ENCODE results near the gene BRSK1.
A peak's percentile ranks its signal among the peaks of the same experiment; 100 is the strongest.

Gene BRSK1

GRCh38 chr19:55275851-55276719, 7.7 kb upstream of the BRSK1 start:
- DNase-seq: no peak

DNA sequence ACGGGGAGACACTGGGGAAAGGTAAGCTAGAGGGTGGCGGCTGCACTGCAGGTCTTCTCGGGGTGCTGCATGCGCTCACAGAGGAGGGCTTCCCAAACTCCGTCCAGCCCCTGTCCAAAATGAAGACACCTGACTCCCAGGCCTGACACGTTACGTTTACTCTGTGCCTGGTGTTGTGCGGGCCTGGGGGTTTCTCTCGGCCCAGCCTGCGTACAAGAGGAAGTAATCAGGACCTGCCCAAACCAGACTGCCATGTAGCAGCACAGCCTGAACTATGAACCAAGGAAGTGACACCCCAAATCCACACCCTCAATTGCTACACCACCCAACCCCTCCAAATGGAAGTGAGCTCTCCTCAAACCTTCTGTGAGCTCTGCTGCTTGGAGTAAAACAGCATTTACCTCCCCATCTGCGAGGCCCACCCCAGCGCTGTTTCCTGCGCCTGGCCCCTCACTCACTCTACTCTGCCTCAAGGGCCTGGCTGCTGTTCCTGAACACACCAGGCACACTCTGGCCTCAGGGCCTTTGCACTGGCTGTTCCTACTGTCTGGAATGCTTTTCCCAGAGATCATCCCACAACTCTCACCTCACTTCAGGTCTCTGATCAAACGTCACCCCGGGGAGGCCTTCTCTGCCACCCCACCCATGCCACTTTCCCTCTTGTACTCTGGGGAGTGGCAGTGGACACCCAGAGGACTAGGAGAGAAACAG, 6.9 kb upstream of the BRSK1 start:
- no peak for DNase-seq

DNA sequence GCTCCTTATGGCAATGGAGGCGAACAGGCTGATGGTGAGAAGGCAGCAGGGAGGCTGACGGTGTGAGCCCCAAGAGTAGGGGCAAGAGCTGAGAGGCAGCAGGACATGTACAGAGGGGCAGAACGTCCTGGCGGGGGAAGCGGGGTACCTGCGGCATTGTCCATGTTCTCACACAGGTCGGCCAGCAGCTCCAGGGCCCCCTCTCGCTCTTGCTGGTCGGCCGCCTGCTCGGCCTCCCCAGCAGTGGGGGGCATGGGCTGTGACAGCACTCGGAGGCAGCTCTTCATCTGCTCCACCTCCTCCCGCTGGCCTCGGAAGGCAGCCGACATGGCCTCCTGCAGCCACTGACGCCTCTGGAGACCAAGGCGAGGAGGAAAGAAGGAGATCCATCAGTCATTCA, 6.3 kb upstream of the BRSK1 start:
- no peak for DNase-seq

- no peak for DNase-seq
Observed at GRCh38 chr19:55278391-55279135, 5.2 kb upstream of the BRSK1 start.

DNA sequence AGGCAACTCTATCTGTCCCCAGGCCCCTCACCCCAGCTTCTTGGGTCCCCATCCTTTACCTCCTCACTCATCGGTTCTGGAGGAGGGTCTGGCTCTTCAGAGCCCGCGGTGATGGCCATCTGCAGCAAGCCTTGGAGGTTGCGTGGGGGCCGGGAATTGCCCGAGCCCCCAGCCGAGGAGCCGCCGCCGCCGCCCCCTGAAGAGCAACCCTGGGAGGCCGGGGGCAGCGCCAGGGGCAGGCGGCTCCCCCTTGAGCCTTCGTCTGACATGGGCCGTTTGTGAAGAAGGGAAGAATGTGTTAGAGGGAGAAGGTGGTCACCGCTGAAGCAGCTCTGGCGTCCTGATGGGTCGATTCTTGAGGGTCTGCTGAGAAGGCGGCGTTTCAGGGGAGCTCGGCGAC, 4.5 kb upstream of the BRSK1 start:
- no peak for DNase-seq

- peak; percentile 98 for DNase-seq
Observed at GRCh38 chr19:55279770-55280643, 3.8 kb upstream of the BRSK1 start, which contains the start of gene HSPBP1. HSPBP1 (minus strand) TSS chr19:55280110; CDS start chr19:55279608, 502 bp downstream.

- DNase-seq: peak; percentile 57
Observed at GRCh38 chr19:55284405-55285058, 735 bp downstream of the BRSK1 start.

GRCh38 chr19:55285229-55285890, 1.6 kb downstream of the BRSK1 start:
- no peak for DNase-seq

DNA sequence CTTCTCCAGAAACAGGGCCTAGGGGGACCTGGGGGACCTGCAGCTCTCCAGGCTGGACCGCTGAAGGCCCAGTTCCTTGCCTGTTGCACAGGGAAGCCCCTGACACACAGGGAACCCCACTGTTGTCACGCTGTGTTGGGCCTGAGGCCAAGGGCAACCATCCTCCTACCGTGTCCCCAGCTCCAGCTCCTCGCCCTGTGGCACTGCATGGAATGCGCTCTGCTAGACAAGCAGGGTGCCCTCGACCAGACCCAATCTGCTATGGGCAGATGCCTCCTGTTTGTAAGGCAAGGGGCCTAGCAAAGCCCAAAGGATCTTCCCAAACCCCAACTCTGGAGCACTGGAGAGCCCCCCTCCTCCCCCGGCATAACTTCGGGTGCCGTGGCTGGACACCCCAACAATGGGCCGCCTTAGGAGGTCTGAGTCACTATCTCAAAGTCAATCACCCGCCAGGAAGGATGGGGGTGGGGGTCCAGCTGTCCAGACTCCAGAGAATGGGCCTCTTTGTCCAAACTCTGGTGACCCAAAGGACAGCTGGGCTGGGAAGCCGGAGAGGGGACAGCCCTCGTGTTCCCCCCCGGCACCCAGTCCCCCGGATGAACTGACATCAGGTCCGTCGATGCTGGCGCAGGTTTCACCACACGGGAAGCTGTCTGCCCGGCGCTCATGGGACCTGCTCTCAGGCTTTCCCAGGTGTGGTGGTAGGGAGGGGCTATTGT, 3.7 kb downstream of the BRSK1 start:
- no peak for DNase-seq

DNA sequence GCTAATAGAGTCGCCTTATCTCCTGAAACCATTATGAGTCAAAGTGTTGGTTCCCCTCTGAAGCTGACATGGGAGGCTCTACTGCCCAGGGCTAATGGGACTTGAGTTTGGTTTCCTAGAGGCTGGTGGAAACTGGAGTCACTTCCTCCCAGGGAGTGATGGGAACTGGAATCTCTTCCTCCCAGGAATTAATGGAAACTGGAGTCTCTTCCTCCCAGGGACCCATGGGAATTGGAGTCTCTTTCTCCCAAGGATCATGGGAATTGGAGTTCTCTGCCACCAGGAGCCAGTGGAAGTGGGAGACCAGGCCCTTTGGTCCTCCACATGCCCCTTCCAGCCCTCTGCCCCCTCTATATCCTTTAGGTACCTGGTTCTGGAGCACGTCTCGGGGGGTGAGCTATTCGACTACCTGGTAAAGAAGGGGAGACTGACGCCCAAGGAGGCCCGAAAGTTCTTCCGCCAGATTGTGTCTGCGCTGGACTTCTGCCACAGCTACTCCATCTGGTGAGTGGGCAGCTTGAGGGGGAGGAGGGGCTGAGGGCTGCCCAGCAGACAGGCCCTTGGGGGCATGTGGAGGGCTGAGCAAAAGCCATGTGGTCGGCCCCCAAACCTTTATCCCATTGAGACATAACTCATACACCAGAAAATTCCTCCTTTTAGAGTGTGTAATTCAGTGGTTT, 5.5 kb downstream of the BRSK1 start:
- DNase-seq: peak; percentile 36

DNA sequence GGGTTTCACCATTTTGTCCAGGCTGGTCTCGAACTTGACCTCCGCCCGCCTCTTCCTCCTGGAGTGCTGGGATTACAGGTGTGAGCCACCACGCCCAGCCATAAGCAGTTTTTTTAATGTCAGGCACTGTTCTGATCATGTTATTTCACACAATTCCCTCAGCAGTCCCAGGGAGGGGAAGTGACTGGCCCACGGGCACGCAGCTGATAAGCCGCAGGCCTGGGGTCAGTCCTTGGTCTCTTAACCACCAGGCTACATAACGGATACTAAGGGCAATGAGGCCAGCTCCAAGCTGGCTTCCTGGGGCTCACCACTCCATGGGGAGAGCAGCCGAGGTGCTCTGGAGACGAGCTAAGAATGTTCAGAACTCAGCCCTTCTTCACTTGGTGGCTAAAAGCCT, 13.5 kb downstream of the BRSK1 start:
- DNase-seq: no peak

GRCh38 chr19:55299991-55300390, 16.2 kb downstream of the BRSK1 start:
- DNase-seq: no peak

- peak; percentile 46 for DNase-seq
Observed at GRCh38 chr19:55300886-55301458, 17.2 kb downstream of the BRSK1 start.

DNA sequence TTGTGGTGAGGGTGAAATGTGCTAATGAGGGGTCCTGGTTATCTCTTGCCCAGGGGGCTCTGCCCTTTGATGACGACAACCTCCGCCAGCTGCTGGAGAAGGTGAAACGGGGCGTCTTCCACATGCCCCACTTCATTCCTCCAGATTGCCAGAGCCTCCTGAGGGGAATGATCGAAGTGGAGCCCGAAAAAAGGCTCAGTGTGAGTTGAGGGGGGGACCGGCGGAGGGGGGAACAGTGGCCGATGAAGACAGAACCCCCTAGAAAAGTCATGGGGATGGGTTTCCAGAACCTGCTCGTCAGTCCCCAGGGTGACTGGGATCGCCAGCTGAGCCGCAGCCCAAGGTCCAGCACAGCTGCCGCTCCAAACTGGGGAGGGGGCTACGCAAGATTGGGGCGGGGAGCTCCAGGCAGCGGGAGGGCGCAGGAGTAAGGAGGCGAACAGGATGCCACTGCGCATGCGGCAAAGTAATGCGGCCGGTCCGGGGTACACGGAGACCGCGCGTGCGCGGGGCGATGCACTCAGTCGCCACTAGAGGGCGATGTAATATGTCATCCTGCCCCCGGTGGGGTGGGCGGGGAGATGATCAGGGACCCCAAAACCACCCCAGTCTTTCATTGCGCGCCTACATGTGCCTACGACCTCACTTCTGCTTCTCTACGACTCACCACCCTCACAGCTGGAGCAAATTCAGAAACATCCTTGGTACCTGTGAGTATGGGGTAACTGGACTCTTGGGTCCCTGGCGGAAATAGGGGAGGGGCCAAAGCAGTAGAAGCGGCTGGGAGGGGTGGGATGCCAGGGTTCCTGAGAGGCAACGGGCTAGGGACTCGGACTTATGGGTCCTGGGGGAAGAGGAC, 17.9 kb downstream of the BRSK1 start:
- peak; percentile 89 for DNase-seq

DNA sequence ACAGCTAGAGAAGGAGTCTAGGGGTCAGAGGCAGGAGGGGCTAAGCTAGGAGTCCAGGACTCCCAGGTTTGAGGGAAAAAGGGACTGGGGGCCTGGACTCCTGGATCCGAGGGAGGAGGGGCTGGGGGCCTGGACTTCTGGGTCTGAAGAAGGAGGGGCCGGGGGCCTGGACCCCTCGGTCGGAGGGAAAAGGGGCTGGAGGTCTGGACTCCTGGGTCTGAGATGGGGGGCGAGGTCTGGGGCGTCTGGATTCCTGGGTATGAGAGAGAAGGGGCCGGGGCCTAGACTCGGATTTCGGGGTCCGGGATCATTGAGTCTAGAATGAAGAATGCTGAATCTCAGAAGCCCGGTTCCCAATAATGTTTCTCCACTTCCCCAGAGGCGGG, 18.5 kb downstream of the BRSK1 start:
- DNase-seq: no peak

GRCh38 chr19:55303477-55303876, 19.7 kb downstream of the BRSK1 start:
- no peak for DNase-seq

DNA sequence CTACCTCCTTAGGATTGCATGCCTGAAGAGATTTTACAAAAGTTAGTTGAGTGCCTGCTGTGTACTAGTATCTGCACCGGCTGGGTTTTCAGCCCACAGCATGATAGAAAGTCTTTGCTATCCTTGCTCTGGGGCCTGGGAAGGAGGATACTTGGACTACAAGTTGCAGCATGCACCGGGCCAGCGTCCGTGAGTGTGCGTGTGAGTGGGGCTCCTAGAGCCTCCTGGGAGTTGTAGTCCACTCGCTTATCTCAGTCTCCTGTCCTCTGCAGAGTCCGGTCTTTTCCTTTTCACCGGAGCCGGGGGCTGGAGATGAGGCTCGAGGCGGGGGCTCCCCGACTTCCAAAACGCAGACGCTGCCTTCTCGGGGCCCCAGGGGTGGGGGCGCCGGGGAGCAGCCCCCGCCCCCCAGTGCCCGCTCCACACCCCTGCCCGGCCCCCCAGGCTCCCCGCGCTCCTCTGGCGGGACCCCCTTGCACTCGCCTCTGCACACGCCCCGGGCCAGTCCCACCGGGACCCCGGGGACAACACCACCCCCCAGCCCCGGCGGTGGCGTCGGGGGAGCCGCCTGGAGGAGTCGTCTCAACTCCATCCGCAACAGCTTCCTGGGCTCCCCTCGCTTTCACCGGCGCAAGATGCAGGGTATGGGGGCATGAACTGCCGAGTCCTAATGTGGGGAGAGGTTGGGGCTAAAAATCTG, 20.6 kb downstream of the BRSK1 start:
- peak; percentile 56 for DNase-seq

- DNase-seq: no peak
Observed at GRCh38 chr19:55304980-55305379, 21.2 kb downstream of the BRSK1 start.
